ENCODE data around the gene AGBL5. TPM values are rescaled to one million over a fixed set of nuclear protein-coding genes. Genes with fewer than 3 reads are reported as not detected.

The AGBL5 gene
- total and polyA plus RNA-seq, 2 donors (not counting 1 experiment from before 2014, with no cell fraction given): 10.0 to 17.5 TPM

DNA sequence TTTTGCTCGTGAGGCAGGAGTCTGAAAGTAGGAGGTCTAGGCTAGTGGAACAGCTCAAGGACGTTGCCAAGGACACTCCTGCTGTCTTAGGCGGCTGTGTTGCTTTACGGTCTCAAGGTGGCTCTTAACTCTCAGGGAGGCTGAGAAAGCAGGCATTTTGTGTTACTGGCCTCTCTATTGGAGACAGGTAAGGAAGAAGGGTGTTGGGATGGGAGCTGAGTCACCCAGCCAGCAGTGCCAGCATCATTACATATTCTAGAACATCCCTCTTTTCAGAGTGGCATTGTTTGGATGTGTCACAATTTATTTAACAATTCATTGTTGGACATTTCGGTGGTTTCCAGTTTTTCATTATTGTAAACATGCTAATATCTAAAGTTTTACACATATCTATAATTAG lies 49.5 kb upstream of the AGBL5 start:
- H3K4me3 Mint-ChIP-seq: no peak overlapping the region
- POLR2A ChIA-PET: no interaction called here
- ATAC-seq (ENCODE audit: low read depth) (no peak), DNase-seq (no peak)
- Histone ChIP-seq H3K4me3 (ENCODE audit: control extremely low read depth in 1 of 5, extremely low read depth in 1 of 5, insufficient read depth in 1 of 5, low read depth in 2 of 5, low read length in 4 of 5) (no peak overlapping the region), H3K27ac (ENCODE audit: low read length in 2 of 2) (no peak overlapping the region), H3K9ac (ENCODE audit: low read length) (no peak overlapping the region), H3K36me3 (replicated peaks in 1 of 2; ENCODE audit: control extremely low read depth in 1 of 2, control insufficient read depth in 1 of 2, extremely low read depth in 1 of 2, insufficient read depth in 2 of 2, low read length in 1 of 2) (no peaks in the 10 kb centered on the region), H3K79me2 (ENCODE audit: control insufficient read depth, insufficient read depth, low read length) (no peaks in the 10 kb centered on the region), H3K4me1 (ENCODE audit: control insufficient read depth in 2 of 2, insufficient read depth in 2 of 2, low read length in 2 of 2) (no peaks in the 10 kb centered on the region), H2AFZ (ENCODE audit: insufficient read depth, low read depth, low read length, poor library complexity, severe bottlenecking) (no peak overlapping the region), H4K20me1 (ENCODE audit: control insufficient read depth, insufficient read depth, low read length, poor library complexity, severe bottlenecking) (no peaks in the 10 kb centered on the region), H3K4me2 (replicated peaks; ENCODE audit: low read depth, low read length, poor library complexity, severe bottlenecking) (no peak overlapping the region), H3K9me3 (ENCODE audit: control extremely low read depth in 1 of 3, control insufficient read depth in 2 of 3, insufficient read depth in 1 of 3, low read length in 2 of 3) (no peaks in the 10 kb centered on the region), H3K27me3 (replicated peaks in 1 of 4; ENCODE audit: control extremely low read depth in 1 of 4, control insufficient read depth in 3 of 4, insufficient read depth in 4 of 4, low read length in 3 of 4) (no peaks in the 10 kb centered on the region)
- CTCF ChIA-PET: no interaction called here
- H3K27me3 Mint-ChIP-seq: peaks cover 37% of the 10 kb centered on the region
- intact Hi-C loops (cut with micrococcal nuclease): no loop called here
- TF ChIP-seq EZH2 (IDR thresholded peaks at IDR 0.05; ENCODE audit: borderline replicate concordance, insufficient read depth, low read depth, low read length, poor library complexity, severe bottlenecking): no peak
- TF ChIP-seq, protein P1, sequence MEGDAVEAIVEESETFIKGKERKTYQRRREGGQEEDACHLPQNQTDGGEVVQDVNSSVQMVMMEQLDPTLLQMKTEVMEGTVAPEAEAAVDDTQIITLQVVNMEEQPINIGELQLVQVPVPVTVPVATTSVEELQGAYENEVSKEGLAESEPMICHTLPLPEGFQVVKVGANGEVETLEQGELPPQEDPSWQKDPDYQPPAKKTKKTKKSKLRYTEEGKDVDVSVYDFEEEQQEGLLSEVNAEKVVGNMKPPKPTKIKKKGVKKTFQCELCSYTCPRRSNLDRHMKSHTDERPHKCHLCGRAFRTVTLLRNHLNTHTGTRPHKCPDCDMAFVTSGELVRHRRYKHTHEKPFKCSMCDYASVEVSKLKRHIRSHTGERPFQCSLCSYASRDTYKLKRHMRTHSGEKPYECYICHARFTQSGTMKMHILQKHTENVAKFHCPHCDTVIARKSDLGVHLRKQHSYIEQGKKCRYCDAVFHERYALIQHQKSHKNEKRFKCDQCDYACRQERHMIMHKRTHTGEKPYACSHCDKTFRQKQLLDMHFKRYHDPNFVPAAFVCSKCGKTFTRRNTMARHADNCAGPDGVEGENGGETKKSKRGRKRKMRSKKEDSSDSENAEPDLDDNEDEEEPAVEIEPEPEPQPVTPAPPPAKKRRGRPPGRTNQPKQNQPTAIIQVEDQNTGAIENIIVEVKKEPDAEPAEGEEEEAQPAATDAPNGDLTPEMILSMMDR (IDR thresholded peaks at IDR 0.05): no peak
- no peaks in the 10 kb centered on the region for H3K9me3 Mint-ChIP-seq (ENCODE audit: insufficient read depth)
- WGBS (ENCODE audit: insufficient coverage): 89% methylated on average over 4 of the region's 5 CpGs
- no peak overlapping the region for H3K27ac Mint-ChIP-seq
- H3K4me1 Mint-ChIP-seq: no peaks in the 10 kb centered on the region

DNA sequence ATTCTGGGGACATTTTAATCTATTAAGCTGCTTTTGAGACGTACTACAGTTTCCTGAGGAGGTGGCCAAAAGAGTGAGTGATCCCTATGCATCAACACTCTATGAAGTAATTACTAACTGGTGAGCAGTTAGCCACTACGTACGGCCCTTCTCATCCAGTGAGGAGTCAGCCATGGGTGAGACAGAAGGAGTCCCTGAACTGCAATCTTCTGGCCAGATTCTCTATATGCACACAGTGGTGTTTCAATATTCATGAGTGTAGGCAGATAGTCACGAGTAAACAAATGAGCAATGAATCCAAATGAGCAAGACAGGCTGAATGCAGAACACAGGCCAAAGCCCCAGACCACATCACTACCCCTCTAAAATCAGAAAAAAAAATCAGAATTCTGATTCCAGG lies 48.5 kb upstream of the AGBL5 start:
- no peaks in the 10 kb centered on the region for H3K9me3 ChIP-seq (ENCODE audit: control extremely low read depth in 1 of 3, control insufficient read depth in 2 of 3, insufficient read depth in 1 of 3, low read length in 2 of 3)
- no peaks in the 10 kb centered on the region for H3K79me2 ChIP-seq (ENCODE audit: control insufficient read depth, insufficient read depth, low read length)
- ChIA-PET POLR2A (no interaction called here), CTCF (interaction anchor here (1.2 kb wide), 1 partner anchor 41 kb away, joined by 4 read pairs; no protein-coding TSS in a partner anchor)
- no peaks in the 10 kb centered on the region for H3K27me3 ChIP-seq (replicated peaks in 1 of 4; ENCODE audit: control extremely low read depth in 1 of 4, control insufficient read depth in 3 of 4, insufficient read depth in 4 of 4, low read length in 3 of 4)
- H3K4me3 ChIP-seq (ENCODE audit: control extremely low read depth in 1 of 5, extremely low read depth in 1 of 5, insufficient read depth in 1 of 5, low read depth in 2 of 5, low read length in 4 of 5): no peak overlapping the region
- H3K9ac ChIP-seq (ENCODE audit: low read length): no peak overlapping the region
- no peak overlapping the region for H2AFZ ChIP-seq (ENCODE audit: insufficient read depth, low read depth, low read length, poor library complexity, severe bottlenecking)
- H4K20me1 ChIP-seq (ENCODE audit: control insufficient read depth, insufficient read depth, low read length, poor library complexity, severe bottlenecking): no peaks in the 10 kb centered on the region
- peaks cover 33% of the 10 kb centered on the region for H3K27me3 Mint-ChIP-seq
- H3K4me3 Mint-ChIP-seq: no peak overlapping the region
- ATAC-seq (ENCODE audit: low read depth): no peak
- no CpG with 5 or more reads among the region's 4 CpGs for WGBS (ENCODE audit: insufficient coverage)
- no peaks in the 10 kb centered on the region for H3K9me3 Mint-ChIP-seq (ENCODE audit: insufficient read depth)
- no peaks in the 10 kb centered on the region for H3K4me1 Mint-ChIP-seq
- intact Hi-C loops (cut with micrococcal nuclease): no loop called here
- no peak for DNase-seq
- TF ChIP-seq EZH2 (IDR thresholded peaks at IDR 0.05; ENCODE audit: borderline replicate concordance, insufficient read depth, low read depth, low read length, poor library complexity, severe bottlenecking): no peak
- TF ChIP-seq, protein P1 (IDR thresholded peaks at IDR 0.05): no peak
- no peak overlapping the region for H3K27ac ChIP-seq (ENCODE audit: low read length in 2 of 2)
- H3K27ac Mint-ChIP-seq: no peak overlapping the region
- no peak overlapping the region for H3K4me2 ChIP-seq (replicated peaks; ENCODE audit: low read depth, low read length, poor library complexity, severe bottlenecking)
- no peaks in the 10 kb centered on the region for H3K4me1 ChIP-seq (ENCODE audit: control insufficient read depth in 2 of 2, insufficient read depth in 2 of 2, low read length in 2 of 2)
- H3K36me3 ChIP-seq (replicated peaks in 1 of 2; ENCODE audit: control extremely low read depth in 1 of 2, control insufficient read depth in 1 of 2, extremely low read depth in 1 of 2, insufficient read depth in 2 of 2, low read length in 1 of 2): no peaks in the 10 kb centered on the region
